Suppressor macrophage treated with lipopolysaccharide for 4 hours (primary cell): ENCODE measurements around the gene IGFLR1.
"Not testable (repeated sequence)": the region's sequence is repeated elsewhere in the genome, so short reads cannot be mapped to it uniquely, and the experiment has no call there.

Experiments
- DNase-seq: peaks from one replicate; pipeline ENCODE4 v3.0.0-alpha.2; 2020

IGFLR1 gene

DNA sequence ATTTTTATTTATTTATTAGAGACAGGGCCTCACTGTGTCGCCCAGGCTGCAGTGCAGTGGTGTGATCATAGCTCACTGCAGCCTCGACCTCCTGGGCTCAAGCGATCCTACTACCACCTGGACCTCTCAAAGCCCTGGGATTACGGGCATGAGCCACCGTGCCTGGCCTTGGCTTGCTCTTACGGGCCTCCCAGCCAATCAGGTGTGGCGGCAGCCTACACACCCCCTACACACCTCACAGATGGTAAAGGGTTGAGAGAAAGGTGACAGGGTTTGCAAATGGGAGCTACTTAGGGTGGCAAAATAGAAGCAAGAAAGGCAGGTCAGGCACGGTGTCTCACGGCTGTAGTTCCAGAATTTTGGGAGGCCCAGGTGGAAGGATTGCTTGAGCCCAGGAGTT, 38.9 kb downstream of the IGFLR1 start:
- no peak for DNase-seq

DNA sequence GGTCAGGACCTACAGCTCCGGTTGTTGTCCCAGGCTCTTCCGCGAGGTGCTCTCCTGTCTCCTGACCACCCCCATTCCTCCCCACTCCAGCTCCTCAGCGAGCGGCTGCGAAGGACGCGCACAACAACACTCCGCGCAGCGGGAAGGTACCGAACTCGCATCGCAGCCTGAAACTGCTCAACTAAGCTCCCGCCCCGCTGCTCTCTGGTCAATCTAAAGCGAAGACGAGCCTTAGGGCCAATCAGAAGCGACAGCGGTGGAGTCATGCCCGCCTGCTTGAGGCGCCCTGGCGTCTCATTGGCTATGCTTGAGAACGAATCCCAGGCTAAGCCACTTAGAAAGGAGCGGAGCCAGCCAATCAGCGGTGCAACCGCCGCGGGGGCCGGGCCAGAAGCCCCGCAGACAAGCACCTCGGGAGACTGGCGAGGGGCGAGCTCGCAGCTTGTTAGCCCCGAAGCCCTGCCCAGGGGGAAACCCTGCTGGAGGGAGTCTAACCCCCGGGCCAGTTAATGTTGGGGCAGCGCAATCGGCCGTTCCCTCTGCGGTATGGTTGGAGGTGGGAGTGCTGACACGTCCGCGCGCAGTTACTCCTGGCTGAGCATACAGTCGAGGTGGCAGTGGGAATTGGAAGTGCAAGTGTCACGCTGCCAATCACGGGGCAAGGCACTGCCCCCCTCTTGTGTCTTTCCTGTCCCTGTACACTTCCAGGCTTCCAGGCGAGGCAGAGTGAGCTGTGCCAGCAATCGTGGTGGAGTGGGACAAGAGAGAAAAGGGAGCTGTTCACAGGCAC, 39.8 kb downstream of the IGFLR1 start:
- DNase-seq, result peak; percentile 96

DNA sequence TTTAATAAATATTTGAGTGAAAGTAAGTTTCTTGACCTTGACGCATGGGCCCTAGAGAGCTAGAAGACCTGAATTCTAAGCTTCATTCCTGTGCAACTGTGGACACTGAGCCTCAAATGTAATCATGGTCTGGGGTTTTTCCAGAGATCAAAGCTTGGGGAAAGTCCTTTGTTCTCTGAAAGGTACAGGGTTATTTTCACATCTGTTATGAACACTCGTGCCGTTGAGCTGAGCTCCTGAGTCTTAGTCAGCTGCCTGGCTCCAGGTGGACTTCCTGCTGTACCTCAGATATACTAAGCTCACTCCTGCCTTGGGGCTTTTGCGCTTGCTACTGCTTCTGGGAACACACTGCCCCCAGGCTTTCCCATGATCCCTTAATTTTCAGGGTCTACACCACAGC, 45.4 kb downstream of the IGFLR1 start:
- DNase-seq, result no peak

DNA sequence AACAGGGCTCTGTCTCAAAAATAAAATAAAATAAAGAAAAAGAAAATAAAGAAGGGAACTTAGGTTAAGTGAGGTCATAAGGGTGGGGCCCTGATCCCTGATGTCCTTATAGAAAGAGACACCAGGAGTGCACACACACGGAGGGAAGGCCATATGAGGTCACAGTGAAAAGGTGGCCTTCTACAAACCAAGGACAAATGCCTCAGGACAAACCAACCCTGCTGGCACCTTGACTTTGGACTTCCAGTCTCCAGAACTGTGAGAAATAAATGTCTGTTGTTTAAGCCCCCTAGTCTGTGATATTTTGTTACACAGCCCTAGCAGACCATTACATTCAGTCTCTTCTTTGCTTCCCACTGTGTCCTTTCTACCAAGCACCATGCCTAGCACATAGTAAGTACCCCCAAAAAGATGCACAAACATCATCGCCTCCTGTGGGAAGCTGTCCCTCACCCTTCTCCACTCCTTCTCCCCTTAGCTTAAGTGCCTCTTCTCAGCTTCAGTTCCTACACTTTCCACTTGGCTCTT, 46.3 kb downstream of the IGFLR1 start:
- no peak for DNase-seq

DNA sequence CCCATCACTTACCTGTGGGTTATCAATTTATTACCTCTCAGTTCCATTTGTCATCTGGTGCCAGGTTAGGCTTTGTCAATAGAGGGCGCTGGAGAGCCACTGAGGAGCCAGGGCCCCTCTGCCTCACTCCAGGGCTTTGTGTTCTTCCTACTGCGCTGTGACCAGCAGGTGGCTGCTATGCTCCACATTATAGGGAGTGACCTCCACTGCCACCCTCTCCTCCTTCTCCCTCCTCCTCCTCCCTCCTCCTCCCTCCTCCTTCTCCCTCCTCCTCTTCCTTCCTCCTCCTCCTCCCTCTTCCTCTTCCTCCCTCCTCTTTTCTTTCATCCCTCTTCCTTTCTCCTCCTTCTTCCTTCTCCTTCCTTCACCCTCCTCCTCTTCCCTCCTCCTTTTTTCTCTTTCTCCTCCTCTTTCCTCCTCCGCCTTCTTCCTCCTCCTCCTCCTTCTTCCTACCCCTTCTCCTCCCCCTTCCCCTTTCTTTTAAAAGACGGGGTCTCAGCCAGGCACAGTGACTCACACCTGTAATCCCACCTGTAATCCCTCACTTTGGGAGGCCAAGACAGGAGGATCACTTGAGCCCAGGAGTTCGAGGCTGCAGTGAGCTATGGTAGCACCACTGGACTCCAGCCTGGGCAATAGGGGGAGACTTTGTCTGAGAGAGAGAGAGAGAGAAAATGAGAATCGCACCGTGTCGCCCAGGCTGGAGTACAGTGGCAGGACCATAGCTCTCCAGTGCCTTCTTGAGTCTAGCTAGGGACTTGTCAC, 48.2 kb downstream of the IGFLR1 start:
- DNase-seq, result peak; percentile 92

DNA sequence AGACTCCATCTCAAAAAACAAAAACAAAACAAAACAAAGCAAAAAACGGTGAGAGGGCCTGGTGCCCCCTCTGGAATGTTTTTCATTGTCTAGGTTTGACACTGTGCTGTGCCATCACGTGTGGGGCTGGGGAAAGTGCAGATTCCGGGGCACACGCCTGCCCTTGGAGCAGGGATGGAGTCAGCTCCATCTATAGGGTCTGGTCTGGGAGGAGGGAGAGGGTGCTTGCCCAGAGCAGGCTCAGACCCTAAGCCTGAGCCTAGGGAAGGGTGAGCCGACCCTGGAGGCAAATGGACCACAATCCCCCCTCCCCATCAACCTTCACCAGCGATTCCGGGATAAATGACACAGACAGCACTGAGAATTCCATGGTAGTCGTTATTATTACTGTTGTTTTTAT, 48.8 kb downstream of the IGFLR1 start:
- no peak for DNase-seq

DNA sequence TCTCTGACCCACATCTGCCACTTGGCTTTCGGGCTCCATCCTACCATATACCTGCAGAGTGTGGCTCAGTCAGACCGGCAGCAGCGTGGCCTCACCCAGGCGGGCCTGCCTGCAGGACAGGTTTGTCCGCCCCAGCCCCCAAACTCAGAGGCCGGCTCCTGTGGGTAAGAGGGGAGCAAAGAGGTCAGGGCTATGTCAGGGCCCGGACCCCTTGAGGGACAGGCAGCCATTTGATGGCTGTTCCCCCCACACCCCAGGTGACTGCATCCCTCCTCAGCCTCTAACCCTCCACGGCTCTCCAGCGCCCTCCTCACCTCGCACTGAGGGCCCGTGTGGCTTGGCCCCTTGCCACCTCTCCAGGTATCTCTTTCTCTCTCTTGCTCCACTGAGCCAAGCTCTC, 50.2 kb downstream of the IGFLR1 start:
- no peak for DNase-seq

DNA sequence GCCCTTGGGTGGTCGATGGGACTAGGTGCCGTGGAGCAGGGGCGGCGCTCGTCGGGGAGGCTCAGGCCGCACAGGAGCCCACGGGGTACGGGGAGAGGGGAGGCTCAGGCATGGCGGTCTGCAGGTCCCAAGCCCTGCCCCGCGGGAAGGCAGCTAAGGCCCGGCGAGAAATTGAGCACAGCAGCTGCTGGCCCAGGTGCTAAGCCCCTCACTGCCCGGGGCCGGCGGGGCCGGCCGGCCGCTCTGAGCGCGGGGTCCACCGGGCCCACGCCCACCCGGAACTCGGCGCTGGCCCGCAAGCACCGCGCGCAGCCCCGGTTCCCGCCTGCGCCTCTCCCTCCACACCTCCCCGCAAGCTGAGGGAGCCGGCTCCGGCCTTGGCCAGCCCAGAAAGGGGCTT, 51.1 kb downstream of the IGFLR1 start:
- not testable (repeated sequence) for DNase-seq

DNA sequence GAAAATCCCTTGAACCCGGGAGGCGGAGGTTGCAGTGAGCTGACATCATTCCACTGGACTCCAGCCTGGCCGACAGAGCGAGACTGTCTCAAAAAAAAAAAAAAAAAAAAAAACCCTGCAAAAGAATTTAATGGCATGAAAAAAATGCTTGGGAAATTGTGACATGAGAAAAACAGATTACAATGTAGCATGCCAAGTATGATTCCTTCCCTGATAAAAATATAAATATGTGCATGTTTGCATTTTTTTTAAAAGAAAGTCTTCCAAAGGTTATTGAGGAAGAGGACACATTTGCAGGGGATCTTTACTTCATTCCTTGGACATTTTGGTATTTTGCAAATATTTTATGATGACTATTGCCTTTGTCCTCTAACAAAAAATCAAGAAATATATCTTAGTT, 52.4 kb downstream of the IGFLR1 start:
- no peak for DNase-seq
